Smooth muscle cell (in vitro differentiated cells): ENCODE results near the gene SPATA6. TPM values are rescaled to one million over a fixed set of nuclear protein-coding genes. Genes with fewer than 3 reads are reported as not detected.

Source experiments
- DNase-seq: peaks from one replicate; lab custom pipeline; 2025; ENCODE audit not compliant: unreplicated experiment; lab: John Stamatoyannopoulos, UW
- H2AFZ ChIP-seq: fragments of 200-600 bp; sonication (generic); 2 replicates; pipeline ENCODE4 v1.6.0; 2016; ENCODE audit warnings: antibody characterized with exemption, low read depth, mild to moderate bottlenecking
- H3F3A ChIP-seq: fragments of 200-600 bp; sonication (generic); 2 replicates; pipeline ENCODE4 v1.6.0; 2017; ENCODE audit warnings: antibody characterized with exemption, low read depth
- H3K27ac ChIP-seq: fragments of 200-600 bp; sonication (generic); 2 replicates; pipeline ENCODE4 v1.5.1; 2016; ENCODE audit warnings: low read depth, mild to moderate bottlenecking
- H3K27me3 ChIP-seq: fragments of 200-600 bp; sonication (generic); 2 replicates; pipeline ENCODE4 v1.6.1; 2016; ENCODE audit warnings: low read depth, mild to moderate bottlenecking
- H3K36me3 ChIP-seq: fragments of 200-600 bp; sonication (generic); 2 replicates; pipeline ENCODE4 v1.5.1; 2016; ENCODE audit warnings: low read depth
- H3K4me1 ChIP-seq: fragments of 200-600 bp; sonication (generic); 2 replicates; pipeline ENCODE4 v1.5.1; 2016; ENCODE audit warnings: low read depth
- H3K4me2 ChIP-seq: fragments of 200-600 bp; sonication (generic); 2 replicates; pipeline ENCODE4 v1.6.0; 2016; ENCODE audit warnings: mild to moderate bottlenecking
- H3K4me3 ChIP-seq: fragments of 200-600 bp; sonication (generic); 2 replicates; pipeline ENCODE4 v1.5.1; 2016; ENCODE audit warnings: mild to moderate bottlenecking
- H3K79me2 ChIP-seq: fragments of 200-600 bp; sonication (generic); 2 replicates; pipeline ENCODE4 v1.6.0; 2016; ENCODE audit warnings: low read depth, mild to moderate bottlenecking
- H3K9ac ChIP-seq: fragments of 200-600 bp; sonication (generic); 2 replicates; pipeline ENCODE4 v1.6.0; 2016; ENCODE audit warnings: low read depth
- H3K9me3 ChIP-seq: fragments of 200-600 bp; sonication (generic); replicated peaks from 2 replicates; pipeline ENCODE4 v1.5.1; 2016; ENCODE audit warnings: low read depth
- H4K20me1 ChIP-seq: fragments of 200-600 bp; sonication (generic); 2 replicates; pipeline ENCODE4 v1.6.0; 2016; ENCODE audit warnings: low read depth
- CTCF ChIP-seq: fragments of 200-600 bp; sonication (generic); IDR thresholded peaks from 2 replicates; pipeline ENCODE4 v1.5.1; 2017; ENCODE audit warnings: borderline replicate concordance, mild to moderate bottlenecking, antibody characterized with exemption; ENCODE audit not compliant: insufficient read depth, poor library complexity, severe bottlenecking
- WGBS: methylation state at CpG from one replicate; pipeline ENCODE4 v1.1.7; 2016; ENCODE audit warnings: low lambda C conversion rate; 5-methylcytosine and 5-hydroxymethylcytosine counted together
- polyA plus RNA-seq: library from polyadenylated mRNA; unstranded; fragments of >200 nt; fragmentation: Nextera tagmentation; extraction: Ambion mirVana; gene quantifications from 2 replicates; pipeline ENCODE4 v1.2.1, GENCODE V29; 2016
- total RNA-seq: library from RNA; depleted of rRNA; stranded (reverse); fragments of >200 nt; gene quantifications from 2 replicates; pipeline ENCODE4 v1.2.3, GENCODE V29; 2014

SPATA6 gene
- total and polyA plus RNA-seq, 2 experiments from 2014 or later: 6.1 to 6.9 TPM

- no peaks in the 10 kb centered on the region for H3K27me3 ChIP-seq
- WGBS: 96% methylated on average over 2 of the region's 2 CpGs
- no peak overlapping the region for H3K9ac ChIP-seq
- no peak overlapping the region for H2AFZ ChIP-seq
- H3F3A ChIP-seq: no peaks in the 10 kb centered on the region
- no peak for TF ChIP-seq CTCF
- no peak overlapping the region for H3K4me3 ChIP-seq
- no peaks in the 10 kb centered on the region for H4K20me1 ChIP-seq
- H3K79me2 ChIP-seq: no peaks in the 10 kb centered on the region
- no peak overlapping the region for H3K4me2 ChIP-seq
- DNase-seq: no peak
- no peaks in the 10 kb centered on the region for H3K9me3 ChIP-seq
- no peak overlapping the region for H3K27ac ChIP-seq
- H3K36me3 ChIP-seq: no peaks in the 10 kb centered on the region
- H3K4me1 ChIP-seq: no peaks in the 10 kb centered on the region
Measured at GRCh38 chr1:48414264-48414663, 57.7 kb downstream of the SPATA6 start.

- Histone ChIP-seq H3K27ac (no peak overlapping the region), H3F3A (no peaks in the 10 kb centered on the region), H3K4me3 (no peak overlapping the region), H3K79me2 (no peaks in the 10 kb centered on the region), H3K9ac (no peak overlapping the region), H3K9me3 (no peaks in the 10 kb centered on the region), H4K20me1 (no peaks in the 10 kb centered on the region), H2AFZ (no peak overlapping the region), H3K36me3 (no peaks in the 10 kb centered on the region), H3K27me3 (no peaks in the 10 kb centered on the region), H3K4me1 (no peaks in the 10 kb centered on the region), H3K4me2 (no peak overlapping the region)
- no peak for DNase-seq
- TF ChIP-seq CTCF: no peak
- WGBS: 96% methylated on average over 2 of the region's 2 CpGs
Measured at GRCh38 chr1:48405940-48406339, 66.1 kb downstream of the SPATA6 start.

- H3K79me2 ChIP-seq: no peaks in the 10 kb centered on the region
- H3K9ac ChIP-seq: no peak overlapping the region
- no peak overlapping the region for H3K4me2 ChIP-seq
- 87% methylated on average over 1 of the region's 1 CpG for WGBS
- DNase-seq: no peak
- H4K20me1 ChIP-seq: no peaks in the 10 kb centered on the region
- no peaks in the 10 kb centered on the region for H3K9me3 ChIP-seq
- no peaks in the 10 kb centered on the region for H3K36me3 ChIP-seq
- no peak overlapping the region for H3K4me3 ChIP-seq
- no peak overlapping the region for H2AFZ ChIP-seq
- no peaks in the 10 kb centered on the region for H3K27me3 ChIP-seq
- H3K27ac ChIP-seq: no peak overlapping the region
- H3F3A ChIP-seq: no peaks in the 10 kb centered on the region
- no peaks in the 10 kb centered on the region for H3K4me1 ChIP-seq
- TF ChIP-seq CTCF: no peak
Measured at GRCh38 chr1:48405400-48405799, 66.6 kb downstream of the SPATA6 start.

DNA sequence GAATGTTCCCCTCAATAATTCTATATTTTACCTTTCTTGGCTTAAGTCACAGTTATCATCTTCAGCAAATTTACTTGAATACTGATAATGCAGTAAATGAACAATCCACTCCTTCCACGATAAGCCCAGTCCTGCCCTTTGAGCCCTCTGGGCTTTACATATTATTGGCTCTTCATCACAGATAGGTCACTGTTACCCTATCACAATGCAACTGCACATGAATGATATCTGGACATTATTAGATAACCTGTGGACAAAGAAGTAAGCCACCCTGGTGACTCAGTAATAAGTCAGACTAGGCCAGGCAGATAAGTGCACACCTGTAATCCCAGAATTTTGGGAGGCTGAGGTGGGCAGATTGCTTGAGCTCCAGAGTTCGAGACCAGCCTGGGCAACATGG lies 69.4 kb downstream of the SPATA6 start:
- no peaks in the 10 kb centered on the region for H3K4me1 ChIP-seq
- no peaks in the 10 kb centered on the region for H3K9me3 ChIP-seq
- H2AFZ ChIP-seq: no peak overlapping the region
- H3K27me3 ChIP-seq: no peaks in the 10 kb centered on the region
- H3F3A ChIP-seq: no peaks in the 10 kb centered on the region
- H3K9ac ChIP-seq: no peak overlapping the region
- H3K36me3 ChIP-seq: peaks cover under 1% of the 10 kb centered on the region
- 89% methylated on average over 2 of the region's 2 CpGs for WGBS
- no peak for DNase-seq
- H4K20me1 ChIP-seq: no peaks in the 10 kb centered on the region
- no peak overlapping the region for H3K27ac ChIP-seq
- H3K4me3 ChIP-seq: no peak overlapping the region
- no peak overlapping the region for H3K4me2 ChIP-seq
- TF ChIP-seq CTCF: no peak
- H3K79me2 ChIP-seq: no peaks in the 10 kb centered on the region
